CD4-positive, alpha-beta T cell treated with Interferon alpha-2 for 1 hour (primary cell): Measurements from ENCODE around the gene NEK4.
A peak's percentile ranks its signal among the peaks of the same experiment; 100 is the strongest.

Source experiments
- DNase-seq, 2 donors: peaks; one replicate each; pipeline ENCODE4 v3.0.0-alpha.2; 2020 to 2022

NEK4 gene

DNA sequence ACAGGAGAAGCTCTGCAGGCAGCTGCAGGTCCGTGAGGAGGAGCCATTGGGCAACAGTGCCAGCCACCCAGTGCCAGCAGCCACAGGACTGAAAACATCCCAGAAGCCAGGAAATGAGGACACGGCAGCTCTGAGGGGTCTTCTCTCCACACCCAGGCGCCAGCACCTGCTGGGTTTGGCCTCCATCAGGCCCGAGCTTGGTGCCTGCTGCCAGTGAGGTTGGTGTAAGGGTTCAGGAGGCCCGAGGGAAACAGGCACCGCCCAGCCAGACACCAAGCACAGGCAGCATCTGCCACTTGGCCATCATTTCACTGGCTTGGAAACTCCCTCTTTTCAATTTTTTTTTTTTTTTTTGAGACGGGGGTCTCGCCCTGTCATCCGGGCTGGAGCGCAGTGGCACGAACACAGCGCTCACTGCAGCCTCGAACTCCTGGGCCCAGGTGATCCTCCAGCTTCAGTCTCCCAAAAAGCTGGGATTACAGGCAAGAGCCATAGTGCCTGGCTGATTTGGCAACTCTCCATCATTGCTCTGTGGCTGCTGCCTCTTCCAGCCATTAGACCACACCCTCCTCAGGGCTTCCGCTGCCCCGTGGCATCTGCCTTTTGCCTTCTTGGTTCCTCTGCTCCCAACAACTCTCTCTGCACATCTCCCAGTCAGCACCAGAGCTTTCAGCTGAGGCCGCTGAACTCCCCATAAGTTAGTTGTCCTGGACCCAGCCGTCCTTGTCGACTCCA, 22.4 kb upstream of the NEK4 start:
- DNase-seq, result no peak

GRCh38 chr3:52792413-52792812, 21.7 kb upstream of the NEK4 start:
- DNase-seq, result no peak

DNA sequence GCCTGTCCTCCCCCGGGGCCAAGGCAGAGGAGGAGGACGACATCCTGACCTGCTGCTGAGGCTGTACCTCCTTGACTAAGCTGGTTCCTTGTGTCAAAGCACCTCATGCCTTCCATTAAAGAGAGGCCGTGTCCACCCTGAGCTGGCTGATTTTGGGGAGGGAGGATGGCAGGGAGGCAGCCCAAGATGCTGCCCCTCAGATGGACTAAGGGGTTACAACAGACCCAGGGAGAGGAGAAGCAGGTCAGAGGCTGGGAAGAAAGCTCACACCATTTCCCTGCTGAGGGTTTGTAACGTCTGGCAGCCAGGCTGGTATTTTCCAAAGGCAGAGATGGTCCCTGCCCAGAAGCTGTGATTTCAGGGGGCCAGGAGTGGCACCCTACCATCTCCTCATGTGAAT, 21.2 kb upstream of the NEK4 start:
- no peak for DNase-seq

- DNase-seq, result no peak
These were observed 20.6 kb upstream of the NEK4 start for GRCh38 chr3:52791366-52791765.

GRCh38 chr3:52790741-52791140, 20.0 kb upstream of the NEK4 start:
- DNase-seq, result no peak

GRCh38 chr3:52790337-52790736, 19.6 kb upstream of the NEK4 start:
- no peak for DNase-seq

GRCh38 chr3:52789746-52790040, 19.0 kb upstream of the NEK4 start:
- DNase-seq, result no peak

- no peak for DNase-seq
These were observed 18.4 kb upstream of the NEK4 start for GRCh38 chr3:52788890-52789745.

DNA sequence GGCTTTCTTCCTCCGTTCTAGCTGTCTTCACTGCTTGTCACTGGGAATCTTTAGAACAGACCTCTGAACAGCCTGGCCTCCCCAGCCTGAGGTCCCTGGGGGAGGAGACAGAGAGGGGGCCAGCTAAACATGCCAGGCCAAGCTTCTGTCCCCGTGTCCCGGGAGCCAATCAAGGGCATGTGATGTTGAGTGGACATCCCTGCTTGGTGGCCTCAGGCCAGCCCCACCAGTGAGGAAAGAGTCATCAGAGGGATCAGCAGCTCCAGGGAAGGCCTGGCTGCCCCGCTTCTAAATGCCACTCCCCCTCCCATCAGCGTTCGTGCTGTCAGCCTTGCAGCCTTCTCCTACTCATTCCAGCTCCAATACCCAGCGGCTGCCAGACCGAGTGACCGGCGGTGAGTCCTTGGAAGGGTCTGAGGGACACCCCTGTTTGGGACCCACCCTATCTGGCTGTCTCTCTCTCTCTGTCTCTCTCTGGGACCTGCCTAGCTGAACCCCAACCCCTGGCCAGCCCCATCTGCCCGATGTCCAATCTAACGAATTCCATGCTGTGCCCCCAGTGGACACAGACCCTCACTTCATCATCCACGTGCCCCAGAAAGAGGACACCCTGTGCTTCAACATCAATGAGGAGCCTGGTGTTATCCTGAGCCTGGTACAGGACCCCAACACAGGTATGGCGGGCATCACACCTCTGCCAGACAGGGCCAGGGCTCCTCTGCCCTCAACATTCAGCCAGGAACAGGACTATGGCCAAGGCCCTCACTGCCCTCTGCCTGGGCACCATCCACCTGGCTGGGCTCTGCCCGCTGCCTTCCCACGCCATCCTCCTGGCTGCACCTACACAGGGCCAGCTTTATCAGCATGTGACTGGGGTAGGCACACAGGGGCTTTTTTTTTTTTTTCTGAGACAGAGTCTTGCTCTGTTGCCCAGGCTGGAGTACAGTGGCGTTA, 17.2 kb upstream of the NEK4 start:
- DNase-seq, result no peak

DNA sequence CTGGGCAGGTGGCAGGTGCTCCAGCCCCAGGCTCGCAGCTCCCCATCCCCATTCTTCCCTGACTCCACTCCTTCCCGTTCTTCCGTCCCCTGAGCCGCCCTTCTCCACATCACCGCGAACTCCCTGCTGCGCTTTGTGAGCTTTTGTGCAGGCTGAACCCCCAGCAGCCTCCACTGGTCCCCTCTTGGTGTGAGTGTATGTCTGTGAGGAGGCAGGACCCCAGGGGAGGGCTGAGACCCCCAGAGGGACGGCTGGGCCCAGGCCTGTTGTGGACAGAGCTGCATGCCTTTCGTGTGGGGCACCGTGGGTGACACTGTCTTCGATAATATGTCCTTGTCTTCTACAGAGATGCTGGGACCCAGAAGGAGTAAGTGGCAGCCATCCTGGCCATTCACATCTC, 16.5 kb upstream of the NEK4 start:
- DNase-seq, result no peak

DNA sequence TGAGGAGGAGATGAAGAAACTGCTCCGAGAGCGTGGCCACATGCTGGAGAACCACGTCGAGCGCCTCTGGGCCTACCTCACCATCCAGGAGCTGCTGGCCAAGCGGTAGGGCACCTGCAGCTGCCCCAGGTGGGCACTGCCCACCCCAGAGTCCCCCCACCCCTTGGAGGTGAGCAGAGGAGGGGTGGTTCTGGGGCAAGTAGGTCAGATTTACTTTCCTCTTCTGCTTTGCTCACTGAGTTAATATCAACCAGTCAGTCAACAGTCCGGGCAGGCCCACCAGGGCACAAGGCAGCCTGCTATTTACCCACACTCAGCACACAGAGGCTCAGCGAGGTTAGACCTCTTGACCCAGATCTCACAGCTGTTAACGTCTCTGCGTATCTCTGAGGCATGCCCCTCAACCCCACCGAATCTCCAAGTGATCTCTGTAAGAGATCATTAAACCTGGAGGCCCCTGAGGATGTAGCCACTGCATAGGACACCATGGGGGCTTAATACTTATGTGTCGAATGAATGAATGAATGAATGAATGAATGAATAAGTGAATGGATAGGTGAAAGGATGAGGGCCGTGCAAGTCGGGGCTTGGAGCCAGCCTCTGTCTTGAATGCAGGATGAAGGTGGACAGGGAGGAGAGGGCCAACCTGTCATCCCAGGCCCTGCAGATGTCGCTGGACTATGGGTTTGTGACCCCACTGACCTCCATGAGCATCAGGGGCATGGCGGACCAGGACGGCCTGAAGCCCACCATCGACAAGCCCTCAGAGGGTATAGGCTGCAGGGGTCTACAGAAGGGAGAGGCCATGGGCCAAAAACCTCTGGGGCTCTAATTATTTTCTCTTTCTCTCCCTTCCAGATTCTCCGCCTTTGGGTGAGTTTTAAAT, 15.8 kb upstream of the NEK4 start:
- DNase-seq, result no peak

DNA sequence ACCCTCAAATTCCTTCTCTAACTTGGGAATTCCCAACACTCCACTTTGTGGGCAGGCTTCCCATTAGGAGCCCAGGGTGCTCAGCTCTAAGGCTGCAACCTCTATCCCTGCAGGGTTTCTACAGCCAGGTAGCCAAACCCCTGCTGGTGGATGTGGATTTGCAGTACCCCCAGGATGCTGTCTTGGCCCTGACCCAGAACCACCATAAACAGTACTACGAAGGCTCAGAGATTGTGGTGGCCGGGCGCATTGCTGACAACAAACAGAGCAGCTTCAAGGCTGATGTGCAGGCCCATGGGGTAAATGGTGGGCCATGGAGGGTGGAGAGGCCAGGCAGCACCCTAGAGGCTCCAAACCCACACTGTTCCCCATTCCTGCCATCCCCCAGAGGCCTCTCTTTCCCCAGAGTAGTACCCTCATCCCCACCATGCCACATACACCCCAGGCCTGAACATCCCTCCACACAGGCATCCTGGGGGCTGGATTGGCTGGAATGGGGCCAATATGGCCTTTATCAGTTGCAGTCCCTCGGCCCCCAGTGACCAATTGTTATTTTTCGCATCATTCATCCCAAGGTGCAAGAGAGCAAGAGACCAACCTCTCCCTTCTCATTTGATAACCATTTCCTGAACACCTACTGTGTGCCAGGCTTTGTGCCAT, 14.3 kb upstream of the NEK4 start:
- no peak for DNase-seq

GRCh38 chr3:52784021-52784621, 13.4 kb upstream of the NEK4 start:
- DNase-seq, result no peak

DNA sequence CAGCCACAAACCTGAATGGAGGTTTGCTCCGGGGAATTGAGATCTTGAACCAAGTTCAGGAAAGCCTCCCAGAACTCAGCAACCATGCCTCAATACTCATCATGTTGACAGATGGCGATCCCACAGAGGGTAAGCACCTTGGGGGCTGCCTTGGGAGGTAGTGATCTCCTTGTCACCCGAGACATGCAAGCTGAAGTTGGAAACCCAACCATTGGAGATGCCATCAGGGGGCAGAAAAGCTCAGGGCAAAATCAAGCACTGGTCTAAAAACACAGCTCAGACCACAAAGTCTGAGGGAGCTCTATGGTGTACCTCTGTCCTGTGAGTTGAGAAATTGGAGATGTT, 12.4 kb upstream of the NEK4 start:
- no peak for DNase-seq

- no peak for DNase-seq
These were observed 11.9 kb upstream of the NEK4 start for GRCh38 chr3:52782412-52783210.

DNA sequence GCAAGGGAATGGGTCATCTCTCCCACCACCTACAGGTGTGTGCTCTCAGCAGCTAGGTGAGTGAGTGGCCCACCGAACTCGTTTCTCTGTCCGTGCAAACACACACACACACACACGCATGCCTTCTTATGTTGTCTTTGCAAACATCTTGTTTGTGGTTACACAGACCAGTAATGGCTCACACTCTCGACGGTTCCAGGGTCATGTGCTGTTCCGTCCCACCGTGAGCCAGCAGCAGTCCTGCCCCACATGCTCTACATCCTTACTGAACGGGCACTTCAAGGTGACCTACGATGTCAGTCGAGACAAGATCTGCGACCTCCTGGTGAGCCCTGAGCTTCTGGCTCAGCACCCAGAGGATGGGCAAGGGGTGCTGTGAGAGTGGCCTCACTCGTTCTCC, 11.0 kb upstream of the NEK4 start:
- DNase-seq, result no peak

DNA sequence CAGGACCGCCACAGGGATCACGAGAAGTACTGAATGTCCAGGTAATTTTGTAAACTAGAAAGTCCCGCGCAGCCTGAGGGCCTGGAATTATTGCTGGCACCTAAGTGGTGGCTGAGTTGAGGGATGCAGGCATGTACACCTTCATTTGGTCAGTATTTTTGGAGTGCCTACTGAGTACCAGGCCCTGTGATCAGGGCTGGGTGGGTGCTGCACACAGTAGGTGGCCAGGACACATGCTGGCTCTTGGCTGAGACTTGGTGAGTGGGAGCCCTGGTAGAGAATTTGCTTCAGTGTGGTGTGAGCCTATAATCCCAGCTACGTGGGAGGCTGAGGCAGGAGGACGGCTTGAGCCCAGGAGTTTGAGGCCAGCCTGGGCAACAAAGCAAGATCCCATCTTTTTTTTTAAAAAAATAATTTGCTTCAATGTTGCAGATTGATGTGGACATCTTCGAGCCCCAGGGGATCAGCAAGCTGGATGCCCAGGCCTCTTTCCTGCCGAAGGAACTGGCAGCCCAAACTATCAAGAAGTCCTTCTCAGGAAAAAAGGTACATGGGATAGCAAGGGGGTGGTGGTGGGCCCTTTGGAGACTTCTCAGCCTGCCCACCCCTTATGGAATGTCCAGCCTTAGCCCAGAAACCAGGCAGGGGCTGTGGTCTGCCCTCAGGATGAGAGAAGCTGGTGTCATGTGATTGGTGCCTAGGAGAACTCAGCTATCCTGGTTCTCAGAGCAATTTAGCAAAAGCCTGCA, 9.3 kb upstream of the NEK4 start:
- no peak for DNase-seq

GRCh38 chr3:52779011-52779836, 8.5 kb upstream of the NEK4 start:
- DNase-seq, result peak in 1 of 2 donors; percentile 57
